ENCODE measurements around the gene FRY.

The FRY gene

DNA sequence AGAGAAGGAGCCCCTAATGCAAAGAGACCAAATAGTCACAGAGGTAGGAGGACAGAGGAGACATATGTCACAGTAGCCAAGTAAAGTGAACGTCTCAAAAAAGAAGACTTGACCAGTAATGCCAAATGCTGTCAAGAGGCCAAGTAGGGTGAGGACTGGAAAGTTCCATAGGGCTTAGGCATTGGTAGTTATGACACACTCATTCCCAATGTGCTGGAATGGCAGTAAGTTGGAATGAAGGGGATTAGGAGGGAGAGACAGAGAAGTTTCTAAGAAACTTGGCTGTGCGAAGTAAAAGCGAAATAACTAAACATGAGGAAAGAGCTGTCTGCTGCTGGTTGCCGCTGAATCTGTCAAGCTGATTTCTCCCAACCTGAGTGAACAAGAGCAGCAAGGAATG lies 14.9 kb upstream of the FRY start:
- DNase-seq (ENCODE audit: low read depth in 2 of 2) = no peak

DNA sequence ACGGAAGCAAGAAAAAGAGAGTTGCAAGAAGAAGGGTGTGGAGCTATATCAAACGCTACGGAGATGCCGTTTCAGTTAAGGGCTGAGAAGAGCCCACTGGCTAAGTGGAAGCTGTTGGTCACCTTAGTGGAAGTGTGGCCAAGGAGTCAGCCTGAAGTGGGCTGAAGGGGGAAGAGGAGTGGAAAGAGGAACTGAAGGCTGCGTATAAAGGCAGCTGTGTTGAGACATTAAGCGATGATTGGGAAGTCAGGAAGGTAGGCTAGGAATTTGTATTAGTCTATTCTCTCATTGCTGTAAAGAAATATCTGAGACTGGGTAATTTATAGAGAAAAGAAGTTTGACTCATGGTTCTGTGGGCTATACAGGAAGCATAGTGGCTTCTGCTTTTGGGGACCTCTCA lies 14.1 kb upstream of the FRY start:
- DNase-seq (ENCODE audit: low read depth in 2 of 2) = no peak

DNA sequence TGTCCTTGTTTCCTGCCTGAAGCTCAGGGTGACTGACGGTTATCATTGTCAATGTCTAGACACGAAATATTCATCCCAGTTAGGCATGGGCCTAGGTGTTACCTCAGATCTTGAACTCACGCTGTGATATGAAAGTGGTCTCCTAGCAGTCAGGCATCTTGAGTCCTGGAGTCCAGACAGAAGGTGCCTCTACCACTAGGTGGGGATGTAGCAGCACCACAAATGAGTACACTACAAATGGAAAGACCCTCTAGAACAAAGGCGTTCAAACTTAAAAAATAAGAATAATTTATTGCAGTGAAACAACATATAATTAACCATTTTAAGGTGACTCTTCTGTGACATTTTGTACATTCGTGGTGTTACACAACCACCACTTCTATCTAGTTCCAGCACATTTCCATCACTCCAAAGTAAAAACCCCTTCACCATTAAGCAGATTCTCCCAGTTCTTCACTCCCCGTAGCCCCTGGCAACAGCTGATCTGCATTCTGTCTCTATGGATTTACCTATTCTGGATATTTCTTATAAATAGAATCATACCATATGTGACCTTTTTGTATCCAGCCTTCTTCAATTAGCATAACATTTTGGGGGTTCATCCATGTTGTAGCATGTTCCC lies 11.9 kb upstream of the FRY start:
- no peak for DNase-seq (ENCODE audit: low read depth in 2 of 2)

DNA sequence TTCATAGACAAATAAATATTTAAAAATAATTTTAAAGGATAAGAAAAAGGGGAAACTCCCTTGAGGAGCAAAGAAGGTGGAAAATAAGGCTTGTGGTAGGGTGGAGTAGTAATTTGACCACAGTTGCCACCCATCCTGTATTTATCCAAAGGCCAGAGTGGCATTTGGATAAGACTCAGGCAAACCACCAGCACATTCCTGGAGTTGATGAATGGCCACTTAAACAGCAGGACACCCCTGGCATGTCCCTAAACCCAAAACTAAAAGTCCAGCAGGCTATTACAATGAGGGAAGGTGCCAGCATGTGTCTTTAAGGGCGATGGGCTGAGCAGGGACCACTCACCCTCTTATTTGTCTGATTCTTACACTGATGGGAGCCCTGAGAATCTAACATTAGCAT lies 9.8 kb upstream of the FRY start:
- no peak for DNase-seq (ENCODE audit: low read depth in 2 of 2)

DNA sequence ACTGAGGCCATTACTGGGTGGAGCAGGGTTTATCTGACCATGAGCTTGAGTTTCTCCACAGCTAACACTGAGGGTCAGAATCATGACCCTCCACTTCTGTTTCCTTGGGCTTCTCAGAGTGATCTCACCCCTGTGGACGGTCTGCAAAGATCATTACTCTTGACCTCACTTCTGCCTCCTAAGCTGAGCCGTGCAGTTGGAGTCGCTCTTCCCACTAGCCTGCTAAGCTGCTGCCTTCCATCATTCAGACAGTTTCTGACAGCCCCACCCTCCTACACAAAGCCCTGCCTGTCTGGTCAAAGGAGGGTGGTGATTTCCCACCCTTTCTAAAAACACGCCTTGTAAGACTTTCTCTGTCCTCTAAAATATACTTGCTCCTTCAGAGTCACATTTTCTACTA lies 9.3 kb upstream of the FRY start:
- DNase-seq (ENCODE audit: low read depth in 2 of 2) = no peak

DNA sequence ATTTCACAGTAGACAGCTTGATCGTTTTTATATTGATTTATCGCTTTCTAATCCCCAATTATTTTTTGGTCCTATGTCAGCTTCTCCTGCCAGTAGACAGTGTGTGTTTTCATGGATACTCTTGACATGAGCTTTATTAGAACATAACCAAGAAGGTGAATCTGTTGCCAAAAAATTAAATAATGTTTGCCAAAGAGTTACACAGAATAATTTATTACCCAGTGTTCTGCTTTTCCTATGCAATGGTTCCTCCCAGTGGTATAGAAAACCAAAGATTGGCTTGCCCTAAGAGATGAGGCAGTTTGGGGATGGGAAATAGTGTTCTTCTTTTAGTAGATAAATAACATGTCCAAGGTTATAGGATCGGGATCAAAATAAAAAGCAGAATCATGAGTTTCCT lies 8.5 kb upstream of the FRY start:
- DNase-seq (ENCODE audit: low read depth in 2 of 2) = no peak

DNA sequence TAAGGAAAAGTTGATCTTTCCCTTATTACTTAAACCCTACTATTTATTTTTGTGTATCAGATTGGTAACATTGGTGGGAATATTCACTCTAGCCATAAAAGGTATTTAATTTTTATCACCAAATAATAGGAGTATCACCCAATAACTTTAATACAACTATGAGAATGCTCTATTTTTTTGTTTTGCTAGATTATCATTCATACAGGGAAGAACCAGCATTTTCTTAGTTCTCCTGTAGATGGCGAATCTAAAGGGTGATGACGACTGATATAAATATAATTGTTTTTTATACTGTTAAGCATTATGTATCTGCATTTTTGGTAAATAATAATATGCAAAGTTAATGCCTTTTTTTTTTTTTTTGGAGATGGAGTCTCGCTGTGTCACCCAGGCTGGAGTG lies 7.9 kb upstream of the FRY start:
- no peak for DNase-seq (ENCODE audit: low read depth in 2 of 2)

DNA sequence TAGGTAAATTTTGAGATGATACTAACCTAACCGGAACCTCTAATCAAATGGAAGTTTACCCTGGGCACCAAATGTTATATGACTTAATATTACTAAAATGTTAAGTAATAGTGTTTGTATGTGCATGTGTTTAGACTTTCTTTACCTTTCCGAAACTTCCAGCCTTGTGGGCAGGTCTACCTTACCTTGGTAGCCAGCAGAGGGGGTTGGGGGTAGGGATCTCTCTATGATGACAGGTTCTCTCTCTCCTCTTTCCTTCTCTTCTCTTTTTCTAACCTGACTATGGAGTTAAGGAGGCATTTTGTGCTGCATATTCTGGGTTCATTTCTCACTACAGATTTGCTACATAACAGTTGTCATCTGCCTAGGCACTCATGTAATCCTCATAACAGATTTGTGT lies 6.8 kb upstream of the FRY start:
- DNase-seq (ENCODE audit: low read depth in 2 of 2) = no peak

DNA sequence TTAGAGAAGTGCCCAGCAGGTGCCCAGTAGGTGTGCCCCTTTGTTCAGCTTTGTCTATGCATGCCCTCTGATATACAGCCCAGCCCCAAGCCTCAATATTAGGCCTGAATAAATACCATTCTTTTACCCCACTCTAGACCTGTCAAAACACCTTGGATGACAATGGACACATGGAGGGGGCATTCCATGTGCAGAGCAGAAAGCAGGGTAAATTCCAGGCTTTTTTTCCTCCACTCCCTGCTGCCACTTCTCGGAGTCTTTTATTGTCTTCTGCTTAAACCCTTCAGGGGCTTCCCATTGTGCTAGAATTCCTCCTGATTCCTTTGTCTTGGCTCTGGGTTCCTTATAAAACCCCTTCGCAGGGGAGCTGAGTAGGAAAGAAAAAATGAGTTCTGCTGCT lies 5.8 kb upstream of the FRY start:
- no peak for DNase-seq (ENCODE audit: low read depth in 2 of 2)

DNA sequence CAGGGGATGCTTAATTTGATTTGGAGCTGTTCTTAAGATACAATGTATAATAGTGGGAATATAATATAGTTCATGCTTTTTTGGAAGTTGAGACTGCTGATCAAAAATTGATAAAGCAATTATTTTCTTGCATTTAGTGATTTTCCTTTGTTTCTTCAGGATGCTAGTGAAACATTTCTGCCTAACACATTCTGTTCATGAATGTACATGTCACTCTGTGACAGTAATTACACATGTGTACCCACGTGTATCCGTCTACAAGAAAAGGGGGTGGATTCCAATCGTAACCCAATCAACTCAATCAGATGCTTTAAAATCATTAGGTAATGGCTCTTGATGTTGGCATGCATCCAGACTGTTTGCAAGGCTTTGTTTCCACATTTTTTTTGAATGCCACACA lies 5.0 kb upstream of the FRY start:
- no peak for DNase-seq (ENCODE audit: low read depth in 2 of 2)

DNA sequence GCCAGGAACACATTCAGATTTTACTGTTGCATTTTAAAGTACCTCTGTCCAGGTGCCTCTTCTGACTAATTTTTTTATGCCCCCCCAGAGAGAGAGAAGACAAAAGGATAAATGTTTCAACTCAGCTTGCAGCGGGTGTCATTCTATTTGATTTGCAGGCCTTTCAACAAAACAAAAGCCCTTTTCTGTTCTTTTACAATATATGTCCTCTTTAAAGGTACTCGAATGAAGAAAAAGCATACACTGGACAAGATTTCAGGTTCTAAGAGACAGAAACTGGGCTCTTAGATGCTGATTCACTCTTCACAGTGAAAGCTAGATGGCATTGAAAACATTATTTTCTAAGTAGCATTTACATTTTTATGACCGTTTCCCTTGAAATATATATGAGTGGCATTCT lies 2.9 kb upstream of the FRY start:
- no peak for DNase-seq (ENCODE audit: low read depth in 2 of 2)

DNA sequence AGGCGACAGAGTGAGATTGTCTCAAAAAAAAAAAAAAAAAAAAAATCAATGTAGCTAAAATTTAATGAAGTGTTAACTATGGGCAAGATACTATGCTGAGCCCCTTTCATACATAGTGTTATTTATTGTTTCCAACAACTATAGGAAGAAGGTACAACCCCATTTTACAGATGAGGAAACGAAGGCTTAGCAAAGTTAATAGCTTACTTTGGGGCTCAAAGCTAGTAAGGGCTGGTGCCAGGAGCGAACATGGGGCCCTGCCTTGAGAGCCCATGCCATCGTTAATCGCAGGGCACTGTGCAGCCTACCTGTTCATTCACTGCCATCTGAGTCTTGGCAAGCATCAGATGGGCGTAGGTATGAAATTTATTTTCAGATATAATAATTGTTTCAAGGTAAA lies 1.9 kb upstream of the FRY start:
- no peak for DNase-seq (ENCODE audit: low read depth in 2 of 2)

DNA sequence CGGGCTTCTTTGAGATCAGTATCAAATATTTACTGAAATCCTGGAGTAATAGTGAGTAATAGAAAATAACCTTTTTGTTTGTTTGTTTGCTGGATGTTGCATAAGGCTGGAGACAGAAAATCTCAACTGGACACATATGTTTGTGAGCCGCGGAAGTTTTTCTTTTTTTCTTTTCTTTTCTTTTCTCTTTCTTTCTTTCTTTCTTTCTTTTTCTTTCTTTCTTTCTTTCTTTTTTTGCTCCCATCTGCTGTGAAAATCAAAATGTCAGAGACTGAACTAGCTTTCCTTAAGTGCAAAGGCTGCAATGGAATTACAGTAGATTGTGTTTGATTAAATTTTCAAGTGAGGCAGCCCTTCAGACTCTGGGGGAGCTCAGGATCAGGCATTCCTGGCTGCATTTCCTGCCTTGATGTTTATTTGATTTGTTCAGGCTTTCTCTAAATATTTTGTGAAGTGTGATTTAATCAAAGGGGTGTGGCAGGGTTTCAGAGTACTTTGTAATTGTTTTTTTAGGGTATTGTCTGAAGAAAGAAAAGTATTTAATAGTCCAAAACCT lies 319 bp downstream of the FRY start:
- no peak for DNase-seq (ENCODE audit: low read depth in 2 of 2)

DNA sequence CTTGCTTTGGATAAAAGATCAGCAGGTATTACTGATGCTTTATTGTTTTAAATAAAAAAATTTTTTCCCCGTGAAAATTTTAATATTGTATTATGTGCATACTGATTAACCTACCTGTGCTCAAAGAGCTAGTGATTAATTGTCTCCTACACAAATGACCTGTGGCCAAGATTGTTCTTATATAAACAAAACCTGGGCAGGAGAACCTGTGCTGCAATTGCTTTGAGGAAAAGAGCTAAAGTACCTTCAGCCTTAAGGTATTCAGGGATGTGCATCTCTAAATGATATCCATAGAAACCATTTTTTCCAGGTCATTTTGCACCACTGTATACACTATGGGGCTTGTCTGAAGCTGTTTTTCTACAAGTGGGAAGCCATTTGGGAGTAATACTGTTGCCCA lies 1.2 kb downstream of the FRY start:
- DNase-seq (ENCODE audit: low read depth in 2 of 2) = no peak

DNA sequence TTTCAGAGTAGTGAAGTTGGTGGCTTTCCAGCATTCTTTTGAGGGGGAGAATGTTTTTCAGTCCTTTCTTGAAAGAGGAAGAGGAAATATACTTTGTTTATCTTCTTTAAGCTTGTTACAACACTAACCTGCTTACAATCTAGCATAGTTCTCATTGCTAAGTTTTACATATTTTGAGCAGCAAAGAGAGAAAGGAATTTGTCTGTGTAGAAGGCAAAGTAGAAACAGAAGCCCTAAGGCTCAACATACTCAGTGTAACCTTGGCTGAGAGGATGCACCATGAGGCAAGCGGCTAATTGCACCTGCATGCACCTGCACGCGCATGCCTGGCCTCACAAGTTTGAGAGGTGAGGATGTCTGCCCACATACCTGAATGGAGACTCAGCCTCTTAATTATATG lies 2.2 kb downstream of the FRY start:
- DNase-seq (ENCODE audit: low read depth in 2 of 2) = no peak

DNA sequence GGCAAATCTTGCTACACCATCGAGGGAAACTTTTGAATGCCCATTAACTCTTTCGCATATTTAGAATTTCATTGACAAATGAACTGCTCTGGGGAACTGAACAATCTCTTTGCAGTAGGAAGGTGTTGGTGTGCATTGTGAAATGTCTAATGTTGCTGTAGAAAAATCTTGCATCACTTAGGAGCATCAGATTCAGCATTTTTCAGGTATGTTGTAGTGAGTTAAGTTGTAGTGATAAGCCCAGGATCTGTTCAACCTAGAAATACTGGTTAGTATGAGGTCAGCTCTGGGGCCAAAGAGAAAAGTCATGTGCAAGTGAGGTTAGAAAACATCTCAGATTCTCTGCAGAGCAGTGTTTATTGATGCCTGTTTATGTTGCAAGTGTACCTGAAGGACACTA lies 4.1 kb downstream of the FRY start:
- no peak for DNase-seq (ENCODE audit: low read depth in 2 of 2)

DNA sequence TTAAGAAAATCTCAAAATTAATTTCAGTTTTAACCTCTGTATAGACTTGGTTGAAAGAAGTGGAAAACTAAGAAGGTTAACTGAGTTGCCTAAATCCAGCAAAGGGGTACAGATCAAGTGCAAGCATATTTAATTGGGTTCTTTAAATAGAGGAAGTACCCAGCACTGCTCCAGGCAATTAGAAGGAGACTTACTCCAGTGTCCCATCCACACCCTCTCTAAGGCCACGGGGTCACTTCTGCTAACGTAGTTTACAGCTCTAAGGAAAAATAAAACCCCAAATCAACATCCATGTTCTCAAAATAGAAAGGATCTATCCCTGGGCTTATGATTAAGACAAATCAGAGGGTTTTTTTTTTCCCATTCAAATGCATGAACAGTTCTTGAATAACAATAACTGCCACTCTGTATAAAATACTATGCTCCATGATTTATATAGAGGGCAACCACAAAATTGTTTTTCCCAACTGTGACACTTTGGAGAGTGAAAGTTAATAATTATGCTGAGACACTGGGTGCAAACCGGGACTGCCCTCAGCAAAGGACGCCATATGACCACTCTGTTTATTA lies 4.6 kb downstream of the FRY start:
- DNase-seq (ENCODE audit: low read depth in 2 of 2) = no peak

DNA sequence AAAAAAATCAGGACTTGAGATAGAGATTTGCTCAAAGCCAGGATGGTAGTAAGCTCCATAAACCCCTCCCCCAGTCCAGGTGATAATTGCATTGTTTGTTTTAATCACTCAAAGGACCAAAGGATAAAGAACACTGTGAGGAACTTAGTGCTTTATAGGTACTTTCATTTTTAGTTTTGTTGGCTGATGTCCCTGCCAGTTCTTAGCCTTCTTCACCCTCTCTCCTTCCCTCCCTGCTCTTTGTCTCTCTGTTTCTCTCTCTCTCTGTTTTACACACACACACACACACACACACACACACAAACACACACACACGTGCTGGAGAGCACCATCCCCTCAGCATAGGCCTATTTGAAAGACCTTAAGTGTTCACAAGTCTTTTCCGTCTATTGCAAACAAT lies 5.2 kb downstream of the FRY start:
- DNase-seq (ENCODE audit: low read depth in 2 of 2) = no peak

DNA sequence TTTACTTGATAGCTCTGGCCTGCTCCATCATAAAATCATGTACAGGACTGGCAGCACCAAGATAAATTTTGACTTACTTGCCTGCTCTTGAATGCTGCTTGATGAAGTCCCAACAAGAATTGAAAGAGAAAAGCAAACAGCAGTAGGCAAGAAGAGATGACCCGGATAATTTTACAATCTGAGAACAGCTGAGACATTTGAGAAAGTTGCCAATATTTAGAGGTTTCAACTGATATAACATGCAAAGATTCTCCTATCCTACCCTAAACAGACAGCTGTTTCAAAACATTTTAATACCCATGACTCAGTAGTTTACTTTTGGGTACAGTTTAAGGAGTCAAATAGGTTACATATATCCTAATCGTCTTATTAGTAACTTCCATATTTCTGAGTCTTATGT lies 5.9 kb downstream of the FRY start:
- DNase-seq (ENCODE audit: low read depth in 2 of 2) = no peak

DNA sequence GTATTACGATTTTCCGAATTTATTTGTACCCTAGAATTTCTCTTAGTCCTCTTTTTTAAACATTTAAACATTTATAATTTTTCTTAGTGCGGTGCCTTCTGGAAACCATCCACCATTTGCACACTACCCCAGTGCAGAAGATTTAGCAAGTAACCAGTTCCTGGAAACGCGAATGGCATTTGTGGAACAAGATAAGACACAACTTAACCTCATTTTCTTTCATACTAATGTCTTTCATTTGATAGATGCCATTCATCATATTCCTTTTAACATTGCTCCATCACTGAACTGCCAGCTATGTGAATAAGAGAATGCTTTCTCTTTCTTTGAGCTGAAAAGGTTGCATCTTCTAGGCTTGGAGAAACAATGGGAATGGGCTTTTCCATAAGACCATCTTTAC lies 6.8 kb downstream of the FRY start:
- no peak for DNase-seq (ENCODE audit: low read depth in 2 of 2)

DNA sequence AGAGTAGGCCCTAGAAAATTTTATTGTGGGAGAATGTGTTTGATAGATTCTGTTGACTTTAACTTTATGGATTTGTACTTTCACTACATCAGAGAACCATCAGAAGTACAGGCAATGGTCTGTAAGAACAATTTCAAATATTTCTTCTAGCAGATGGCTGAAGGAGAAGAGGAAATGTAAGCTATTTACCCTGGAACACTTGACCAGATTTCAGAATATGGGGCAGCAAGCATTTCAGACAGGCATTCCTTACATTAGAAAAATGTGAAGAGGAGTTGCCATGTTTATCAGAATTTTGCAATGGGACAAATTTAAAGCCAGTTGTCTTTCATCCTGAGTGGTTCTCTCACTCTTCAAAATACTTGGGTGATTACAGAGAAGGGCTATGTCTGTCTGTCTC lies 7.5 kb downstream of the FRY start:
- no peak for DNase-seq (ENCODE audit: low read depth in 2 of 2)

DNA sequence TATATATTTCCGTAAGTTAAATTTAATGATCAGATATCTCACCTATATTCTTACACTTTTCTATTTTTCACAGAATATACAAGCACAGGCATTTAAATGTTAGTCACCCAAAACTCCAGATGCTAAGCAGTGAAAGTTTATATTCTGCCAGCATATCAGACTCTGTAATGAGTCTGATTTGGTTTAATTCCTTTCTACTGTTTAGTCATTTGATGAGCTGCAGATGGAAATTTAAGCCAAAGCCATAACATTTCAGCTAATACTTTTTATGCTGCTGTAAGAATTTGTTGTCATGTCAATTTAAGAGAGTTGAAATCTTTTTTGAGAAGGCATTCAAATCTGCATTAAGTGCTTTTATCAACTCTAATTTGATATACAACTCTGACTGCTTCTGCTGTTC lies 8.0 kb downstream of the FRY start:
- no peak for DNase-seq (ENCODE audit: low read depth in 2 of 2)

DNA sequence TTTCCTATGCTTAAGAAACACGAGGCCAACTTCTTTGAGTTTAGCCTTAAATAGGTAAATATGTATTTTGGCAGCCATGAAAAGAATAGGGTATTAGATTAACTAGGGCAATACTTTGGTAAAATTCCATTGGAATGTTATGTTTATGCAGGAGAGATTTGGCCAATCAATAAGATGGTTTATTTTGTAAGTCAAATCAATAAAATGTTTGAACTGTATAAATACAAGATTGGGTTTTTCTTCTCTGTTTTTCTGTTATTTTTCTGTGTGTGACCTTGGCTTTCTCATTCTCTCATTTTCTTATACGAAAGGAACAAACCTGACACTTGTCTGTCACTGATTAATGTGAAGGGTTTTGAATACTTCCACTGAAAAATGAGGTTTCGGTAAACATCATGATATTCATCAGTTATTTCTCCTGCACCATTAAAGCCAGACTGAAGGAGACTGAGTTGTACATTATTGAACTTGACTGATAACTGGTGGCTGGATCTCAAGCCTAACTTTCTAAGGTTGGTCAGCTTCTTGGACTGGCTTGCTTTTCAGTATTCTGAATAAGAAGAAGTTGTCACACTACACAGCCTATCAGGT lies 8.6 kb downstream of the FRY start:
- no peak for DNase-seq (ENCODE audit: low read depth in 2 of 2)

DNA sequence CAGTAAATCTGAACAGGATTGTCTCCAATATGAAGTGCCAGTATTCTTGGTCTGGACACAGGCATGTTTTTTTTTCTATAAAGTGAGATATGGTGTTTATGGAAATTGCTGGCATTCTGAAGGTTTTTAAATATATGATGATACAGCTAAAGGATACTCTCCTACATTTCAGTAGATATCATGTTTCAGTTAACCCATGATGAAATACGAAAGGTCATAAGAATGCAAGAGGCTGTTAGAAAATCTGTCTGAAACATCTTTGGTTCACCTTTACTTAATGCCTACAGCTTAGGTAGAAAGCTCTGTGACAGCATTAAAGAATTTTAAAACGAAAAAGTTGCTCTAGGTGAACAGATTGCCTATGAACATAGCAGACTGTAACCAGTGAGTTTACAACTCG lies 9.1 kb downstream of the FRY start:
- DNase-seq (ENCODE audit: low read depth in 2 of 2) = no peak
